Loucy (cell line): ENCODE results near the gene SELL.

Source experiments
- CTCF ChIP-seq: fragments of 200-600 bp; sonication (generic); conservative IDR thresholded peaks from 2 replicates; pipeline ENCODE4 v1.5.1; 2014; ENCODE audit warnings: mild to moderate bottlenecking, antibody characterized with exemption, low read length
- EZH2phosphoT487 ChIP-seq: fragments of 200-600 bp; IDR thresholded peaks from 2 replicates; pipeline ENCODE4 v1.6.1; 2018; ENCODE audit warnings: antibody characterized with exemption, mild to moderate bottlenecking, moderate library complexity, borderline replicate concordance

- TF ChIP-seq CTCF (no peak), EZH2phosphoT487 (no peak)
Observed at GRCh38 chr1:169670836-169671235, 40.6 kb downstream of the SELL start.
